NT2/D1 (cell line): ENCODE results near the gene PDK1.

Source experiments
- SUZ12 ChIP-seq: IDR thresholded peaks from 2 replicates; pipeline ENCODE4 v1.6.1; 2011; ENCODE audit not compliant: insufficient read length, insufficient read depth; ENCODE audit errors: extremely low read depth
- ZNF274 ChIP-seq: IDR thresholded peaks from 2 replicates; pipeline ENCODE4 v1.6.1; 2011; ENCODE audit warnings: mild to moderate bottlenecking, low read depth, low read length

- TF ChIP-seq SUZ12, result no peak
- TF ChIP-seq ZNF274, result no peak
Observed at GRCh38 chr2:172627181-172627580, 71.3 kb downstream of the PDK1 start.
